Panc1 (cell line): ENCODE data around the gene PAK1IP1. TPM values are rescaled to one million over a fixed set of nuclear protein-coding genes. Genes with fewer than 3 reads are reported as not detected.

ENCODE experiments used
- ATAC-seq: fragments of 200-7000 bp; cut with Tn5 transposase; 2 replicates; pipeline ENCODE4 v1.9.1; 2020; ENCODE audit warnings: mild to moderate bottlenecking, moderate library complexity
- BruUV-seq: library from RNA; stranded (reverse); fragments of 400-500 nt; replicated peaks from 2 replicates; lab custom pipeline; 2021; lab: Mats Ljungman, UMichigan
- CTCF ChIA-PET: fragments of 300-600 bp; sonication (Branson Sonifier 250); formaldehyde crosslinking; loops from one replicate; lab custom pipeline; 2022; ENCODE audit warnings: antibody characterized with exemption; lab: Charles Lee
- POLR2A ChIA-PET: fragments of 300-600 bp; sonication (Branson Sonifier 250); formaldehyde crosslinking; loops from one replicate; lab custom pipeline; 2022; ENCODE audit warnings: antibody characterized with exemption; lab: Charles Lee
- DNase-seq: peaks from one replicate; pipeline ENCODE4 v3.0.0-alpha.2; 2010; ENCODE audit warnings: low read depth, low spot score
- H3K27ac ChIP-seq: 2 replicates; pipeline ENCODE4 v1.5.1; 2011; ENCODE audit warnings: mild to moderate bottlenecking, low read length, inconsistent platforms
- H3K27me3 ChIP-seq: fragments of 200-500 bp; sonication (Bioruptor generic); 2 replicates; pipeline ENCODE4 v1.6.0; 2014; ENCODE audit warnings: low read length, inconsistent platforms; ENCODE audit not compliant: control insufficient read depth, insufficient read depth
- H3K36me3 ChIP-seq: fragments of 200-500 bp; sonication (Bioruptor generic); 2 replicates; pipeline ENCODE4 v1.5.1; 2014; ENCODE audit warnings: inconsistent platforms, mild to moderate bottlenecking, low read length, moderate library complexity; ENCODE audit not compliant: control insufficient read depth, insufficient read depth
- H3K4me1 ChIP-seq: 2 replicates; pipeline ENCODE4 v1.5.1; 2011; ENCODE audit warnings: inconsistent platforms, mild to moderate bottlenecking, low read length, moderate library complexity; ENCODE audit not compliant: control insufficient read depth, insufficient read depth
- H3K4me3 ChIP-seq, 2 experiments: 2 replicates each; pipeline ENCODE4 v1.5.1; 2011 to 2012; ENCODE audit warnings: low read depth in 2 of 2, low read length in 2 of 2, mild to moderate bottlenecking in 2 of 2, inconsistent platforms in 1 of 2, moderate library complexity in 1 of 2
- H3K9me3 ChIP-seq: fragments of 200-500 bp; sonication (Bioruptor generic); 2 replicates; pipeline ENCODE4 v1.5.1; 2014; ENCODE audit warnings: low read depth, mild to moderate bottlenecking, inconsistent platforms, low read length, moderate library complexity; ENCODE audit not compliant: control insufficient read depth, insufficient read depth
- CTCF ChIP-seq: fragments of 450-650 bp; IDR thresholded peaks from 2 replicates; pipeline ENCODE4 v1.5.1; 2017; ENCODE audit warnings: mild to moderate bottlenecking
- POLR2AphosphoS5 ChIP-seq: IDR thresholded peaks from 2 replicates; pipeline ENCODE4 v1.6.1; 2012; ENCODE audit warnings: mild to moderate bottlenecking, low read depth, low read length, moderate library complexity
- REST ChIP-seq, 2 experiments: IDR thresholded peaks; 2 replicates each; pipeline ENCODE4 v1.6.1; 2011 to 2012; ENCODE audit warnings: low read depth in 2 of 2, control low read depth in 1 of 2, low read length in 1 of 2, mild to moderate bottlenecking in 1 of 2, moderate library complexity in 1 of 2; ENCODE audit not compliant: insufficient read depth in 1 of 2
- SIN3A ChIP-seq: IDR thresholded peaks from 2 replicates; pipeline ENCODE4 v1.6.1; 2012; ENCODE audit warnings: low read depth, mild to moderate bottlenecking, low read length, moderate library complexity, borderline replicate concordance; ENCODE audit not compliant: insufficient read depth
- TCF7L2 ChIP-seq: IDR thresholded peaks from 2 replicates; pipeline ENCODE4 v1.6.1; 2011; ENCODE audit warnings: mild to moderate bottlenecking, low read depth, low read length, inconsistent platforms
- in situ Hi-C: cut with HindIII; loops from 2 replicates; pipeline ENCODE4 v1.10.0; 2016; ENCODE audit warnings: low sequenced_read_pairs, low pct_unique_long_range_greater_than_20kb
- intact Hi-C: fragments of 100-400 bp; cut with micrococcal nuclease; formaldehyde crosslinking; loops from one replicate; pipeline ENCODE4 v1.10.0; 2022; ENCODE audit not compliant: unreplicated experiment
- total RNA-seq: library from RNA; stranded (reverse); gene quantifications from one replicate; pipeline ENCODE4 v1.2.1, GENCODE V29; 2021; ENCODE audit not compliant: unreplicated experiment

The PAK1IP1 gene
- total RNA-seq, 1 experiment from 2014 or later = 27.3 TPM

- no peaks in the 10 kb centered on the region for H3K9me3 ChIP-seq
- H3K27ac ChIP-seq = peak overlapping the region; percentile 48
- peaks cover 19% of the 10 kb centered on the region for H3K4me1 ChIP-seq
- intact Hi-C loops (loop anchor here (10.0 kb wide), 1 partner anchor 166 kb away; the partner anchor contains the start of gene GCNT2), in situ Hi-C loops (no loop called here)
- peaks cover 5% of the 10 kb centered on the region; the same call in 1 of the 2 replicates for H3K36me3 ChIP-seq
- TF ChIP-seq CTCF (no peak), REST (IDR thresholded peaks at IDR 0.05; ENCODE audit: insufficient read depth in 1 of 2, low read depth in 2 of 2, low read length in 1 of 2) (no peak), POLR2AphosphoS5 (no peak), SIN3A (no peak), TCF7L2 (no peak)
- ATAC-seq = no peak
- H3K4me3 ChIP-seq = no peak overlapping the region
- no peaks in the 10 kb centered on the region for H3K27me3 ChIP-seq
- no peak for DNase-seq
- CTCF ChIA-PET = no interaction called here
- POLR2A ChIA-PET = no interaction called here
- no TSS peak for BruUV-seq
Observed at GRCh38 chr6:10690651-10691445, 3.9 kb upstream of the PAK1IP1 start.

- no TSS peak for BruUV-seq
- ATAC-seq (no peak), DNase-seq (no peak)
- in situ Hi-C loops = no loop called here
- ChIA-PET CTCF (no interaction called here), POLR2A (no interaction called here)
- intact Hi-C loops = loop anchor here (10.0 kb wide), 1 partner anchor 168 kb away; the partner anchor contains the start of gene GCNT2
- Histone ChIP-seq H3K9me3 (no peaks in the 10 kb centered on the region), H3K27me3 (no peaks in the 10 kb centered on the region), H3K27ac (peak overlapping the region; percentile 98), H3K36me3 (peaks cover 5% of the 10 kb centered on the region), H3K4me1 (peaks cover 27% of the 10 kb centered on the region), H3K4me3 (peak overlapping the region; percentile 95 to 98)
- TF ChIP-seq CTCF (no peak), SIN3A (no peak), REST (IDR thresholded peaks at IDR 0.05; ENCODE audit: insufficient read depth in 1 of 2, low read depth in 2 of 2, low read length in 1 of 2) (no peak), TCF7L2 (no peak), POLR2AphosphoS5 (no peak)
Observed at GRCh38 chr6:10692965-10693538, 1.7 kb upstream of the PAK1IP1 start.
